Upper lobe of left lung (tissue), 6 donors: ENCODE data around the gene TLCD4. TPM values are rescaled to one million over a fixed set of nuclear protein-coding genes. Genes with fewer than 3 reads are reported as not detected.

Source experiments
- ATAC-seq, 2 donors: fragments of 200-7000 bp; cut with Tn5 transposase; one replicate each; pipeline ENCODE4 v1.9.1; 2022; ENCODE audit warnings: mild to moderate bottlenecking in 2 of 2, moderate library complexity in 2 of 2; ENCODE audit not compliant: low FRiP score in 2 of 2
- DNase-seq, 2 donors: peaks; one replicate each; pipeline ENCODE4 v3.0.0-alpha.2; 2019 to 2020
- H3K27ac ChIP-seq, 4 donors: fragments of 200-600 bp; sonication (generic); one replicate each; pipeline ENCODE4 v1.5.1; 2016 to 2019
- H3K27me3 ChIP-seq, 4 donors: fragments of 200-600 bp; sonication (generic); one replicate each; pipeline ENCODE4 v1.5.1; 2017 to 2019
- H3K36me3 ChIP-seq, 4 donors: fragments of 200-600 bp; sonication (generic); one replicate each; pipeline ENCODE4 v1.5.1; 2016 to 2019
- H3K4me1 ChIP-seq, 4 donors: fragments of 200-600 bp; sonication (generic); one replicate each; pipeline ENCODE4 v1.5.1; 2018 to 2019
- H3K4me3 ChIP-seq, 4 donors: fragments of 200-600 bp; sonication (generic); one replicate each; pipeline ENCODE4 v1.5.1; 2017 to 2019; ENCODE audit warnings: mild to moderate bottlenecking in 2 of 4, moderate library complexity in 1 of 4
- H3K9me3 ChIP-seq, 4 donors: fragments of 200-600 bp; sonication (generic); one replicate each; pipeline ENCODE4 v1.5.1; 2018 to 2019
- EP300 ChIP-seq, 4 donors: sonication (generic); formaldehyde crosslinking; IDR thresholded peaks; one replicate each; pipeline ENCODE4 v1.5.1; 2017; ENCODE audit warnings: antibody characterized with exemption in 4 of 4, control low read depth in 2 of 4
- POLR2A ChIP-seq, 4 donors: fragments of 450-650 bp; IDR thresholded peaks; one replicate each; pipeline ENCODE4 v1.5.1; 2016 to 2017; ENCODE audit warnings: antibody characterized with exemption in 4 of 4, mild to moderate bottlenecking in 2 of 4
- POLR2AphosphoS5 ChIP-seq, 2 donors: sonication (generic); formaldehyde crosslinking; IDR thresholded peaks; one replicate each; pipeline ENCODE4 v1.5.1; 2017; ENCODE audit warnings: antibody characterized with exemption in 2 of 2
- WGBS, 2 donors: methylation state at CpG; one replicate each; pipeline ENCODE4 v1.1.5; 2017 to 2018; 5-methylcytosine and 5-hydroxymethylcytosine counted together
- total RNA-seq, 6 donors: library from RNA; depleted of rRNA in 4 of 6; stranded (reverse); fragments of >200 nt in 4 of 6; gene quantifications; one replicate each; pipeline versions ENCODE4 v1.1.0 to v1.2.1, GENCODE V29; 2016 to 2021
- TF ChIP-seq, protein P1 (sequence below), 6 experiments: fragments of 450-650 bp in 4 of 6; fragments of 200-600 bp in 2 of 6; sonication (generic) in 2 of 6; IDR thresholded peaks; one replicate each; pipeline ENCODE4 v1.5.1; 2016 to 2019; ENCODE audit warnings: antibody characterized with exemption in 6 of 6
- donor health status: DM: no; HTN: no; CAD: no; lungs with moderate emphysema.
- donor health status: DM: no; HTN: yes; CAD: no; lungs with severe emphysema.

Gene TLCD4
- total RNA-seq, 6 donors from 2014 or later: 1.8 to 19.5 (median 8.2) TPM

DNA sequence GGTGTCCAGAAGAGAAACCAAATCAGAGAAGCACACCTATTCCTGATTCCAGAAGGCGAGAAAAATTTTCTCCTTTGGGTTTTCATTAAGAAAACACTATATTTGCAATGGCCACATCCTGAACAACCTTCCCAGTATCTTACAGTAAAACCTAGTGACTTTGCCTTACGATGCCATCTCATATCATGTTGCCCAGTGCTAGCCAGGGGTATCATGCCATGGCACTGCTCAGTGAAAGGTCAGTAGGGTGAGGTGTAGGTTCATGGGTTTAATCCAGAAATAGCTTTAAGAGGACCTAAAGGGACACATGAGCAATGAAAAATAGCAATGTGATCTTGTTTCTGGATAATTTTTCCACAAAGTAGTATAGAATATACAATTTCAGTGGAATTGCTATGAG is 7.2 kb downstream of the TLCD4 start:
- H3K27me3 ChIP-seq: no peaks in the 10 kb centered on the region
- DNase-seq: no peak
- TF ChIP-seq POLR2A (IDR thresholded peaks at IDR 0.05): no peak
- TF ChIP-seq POLR2AphosphoS5 (IDR thresholded peaks at IDR 0.05): no peak
- TF ChIP-seq EP300 (IDR thresholded peaks at IDR 0.05): no peak
- TF ChIP-seq, protein P1, sequence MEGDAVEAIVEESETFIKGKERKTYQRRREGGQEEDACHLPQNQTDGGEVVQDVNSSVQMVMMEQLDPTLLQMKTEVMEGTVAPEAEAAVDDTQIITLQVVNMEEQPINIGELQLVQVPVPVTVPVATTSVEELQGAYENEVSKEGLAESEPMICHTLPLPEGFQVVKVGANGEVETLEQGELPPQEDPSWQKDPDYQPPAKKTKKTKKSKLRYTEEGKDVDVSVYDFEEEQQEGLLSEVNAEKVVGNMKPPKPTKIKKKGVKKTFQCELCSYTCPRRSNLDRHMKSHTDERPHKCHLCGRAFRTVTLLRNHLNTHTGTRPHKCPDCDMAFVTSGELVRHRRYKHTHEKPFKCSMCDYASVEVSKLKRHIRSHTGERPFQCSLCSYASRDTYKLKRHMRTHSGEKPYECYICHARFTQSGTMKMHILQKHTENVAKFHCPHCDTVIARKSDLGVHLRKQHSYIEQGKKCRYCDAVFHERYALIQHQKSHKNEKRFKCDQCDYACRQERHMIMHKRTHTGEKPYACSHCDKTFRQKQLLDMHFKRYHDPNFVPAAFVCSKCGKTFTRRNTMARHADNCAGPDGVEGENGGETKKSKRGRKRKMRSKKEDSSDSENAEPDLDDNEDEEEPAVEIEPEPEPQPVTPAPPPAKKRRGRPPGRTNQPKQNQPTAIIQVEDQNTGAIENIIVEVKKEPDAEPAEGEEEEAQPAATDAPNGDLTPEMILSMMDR (IDR thresholded peaks at IDR 0.05): no peak
- no peaks in the 10 kb centered on the region for H3K36me3 ChIP-seq
- no peak overlapping the region for H3K4me3 ChIP-seq
- ATAC-seq: no peak
- 86 to 98% methylated on average over 2 of the region's 2 CpGs for WGBS, 2 donors
- H3K27ac ChIP-seq: no peak overlapping the region
- H3K9me3 ChIP-seq: no peaks in the 10 kb centered on the region
- no peaks in the 10 kb centered on the region for H3K4me1 ChIP-seq

DNA sequence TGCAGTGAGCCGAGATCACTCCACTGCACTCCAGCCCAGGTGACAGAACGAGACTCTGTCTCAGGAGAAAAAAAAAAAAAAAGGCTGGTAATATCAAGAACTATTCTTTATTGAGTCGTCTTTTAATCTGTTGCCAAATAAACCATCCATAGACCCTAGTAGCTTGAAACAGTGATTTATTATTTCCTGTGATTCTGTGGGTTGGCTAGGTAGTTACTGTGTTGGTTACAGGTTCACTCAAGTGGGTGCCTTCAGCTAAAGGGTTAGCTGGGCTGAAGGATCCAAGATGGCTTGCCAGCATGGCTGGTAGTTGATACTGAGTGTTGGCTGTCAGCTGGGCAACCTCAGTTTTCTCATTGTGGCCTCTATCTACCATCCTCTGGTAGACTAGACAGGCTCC is 9.2 kb downstream of the TLCD4 start:
- Histone ChIP-seq H3K27me3 (no peaks in the 10 kb centered on the region), H3K4me1 (no peaks in the 10 kb centered on the region), H3K36me3 (no peaks in the 10 kb centered on the region), H3K9me3 (no peaks in the 10 kb centered on the region), H3K4me3 (no peak overlapping the region), H3K27ac (no peak overlapping the region)
- ATAC-seq (no peak), DNase-seq (no peak)
- TF ChIP-seq POLR2A (IDR thresholded peaks at IDR 0.05): no peak
- 81 to 83% methylated on average over 3 of the region's 3 CpGs for WGBS, 2 donors

DNA sequence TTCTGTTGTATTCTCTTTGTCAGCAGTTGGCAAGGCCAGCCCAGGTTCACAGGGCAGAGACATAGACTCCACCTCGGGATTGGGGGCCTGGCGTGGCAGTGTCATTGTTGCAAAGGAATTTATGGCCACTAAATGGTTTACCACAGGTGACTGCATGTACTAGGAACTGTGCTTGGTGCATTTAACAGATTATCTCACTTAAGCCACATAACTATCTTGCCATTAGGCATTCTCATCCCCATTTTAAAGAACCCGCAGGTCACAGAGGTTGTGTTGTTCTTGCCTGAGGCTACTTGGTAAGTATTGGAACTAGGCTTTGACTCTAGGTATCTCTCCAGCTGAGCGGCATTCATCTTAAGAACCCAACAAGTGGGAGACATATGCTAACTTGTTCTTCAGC is 9.7 kb downstream of the TLCD4 start:
- H3K36me3 ChIP-seq: no peaks in the 10 kb centered on the region
- TF ChIP-seq, protein P1 (IDR thresholded peaks at IDR 0.05): no peak
- TF ChIP-seq POLR2AphosphoS5 (IDR thresholded peaks at IDR 0.05): no peak
- TF ChIP-seq POLR2A (IDR thresholded peaks at IDR 0.05): no peak
- no peak for TF ChIP-seq EP300 (IDR thresholded peaks at IDR 0.05)
- no peaks in the 10 kb centered on the region for H3K27me3 ChIP-seq
- no peaks in the 10 kb centered on the region for H3K4me1 ChIP-seq
- no peak overlapping the region for H3K27ac ChIP-seq
- H3K9me3 ChIP-seq: no peaks in the 10 kb centered on the region
- ATAC-seq: no peak
- no peak overlapping the region for H3K4me3 ChIP-seq
- 85 to 93% methylated on average over 2 to 4 of the region's 4 CpGs for WGBS, 2 donors
- no peak for DNase-seq

DNA sequence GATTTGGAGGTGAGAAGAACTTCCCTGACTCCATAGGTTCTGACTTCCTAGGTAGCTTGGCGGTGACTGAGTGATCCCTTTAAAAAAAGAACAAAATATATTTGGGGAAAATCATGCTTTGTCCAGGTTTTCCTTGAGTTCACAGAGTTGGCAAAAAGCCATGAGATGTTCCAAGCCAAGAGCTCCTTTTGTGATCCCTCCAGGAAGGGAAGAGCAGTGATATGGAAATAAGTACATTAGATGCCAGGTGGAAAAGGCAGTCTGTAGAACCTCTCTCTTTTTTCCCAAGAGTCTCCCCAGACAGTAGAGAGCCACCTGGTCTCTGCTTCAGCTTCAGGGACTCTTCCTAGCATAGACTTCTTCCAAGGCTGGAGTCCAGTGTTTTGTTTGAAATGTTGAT is 10.2 kb downstream of the TLCD4 start:
- Histone ChIP-seq H3K27ac (no peak overlapping the region), H3K4me3 (no peak overlapping the region), H3K4me1 (no peaks in the 10 kb centered on the region), H3K27me3 (no peaks in the 10 kb centered on the region), H3K36me3 (no peaks in the 10 kb centered on the region), H3K9me3 (no peaks in the 10 kb centered on the region)
- ATAC-seq (no peak), DNase-seq (no peak)
- TF ChIP-seq, protein P1 (IDR thresholded peaks at IDR 0.05): no peak
- TF ChIP-seq POLR2AphosphoS5 (IDR thresholded peaks at IDR 0.05): no peak
- TF ChIP-seq EP300 (IDR thresholded peaks at IDR 0.05): no peak
- TF ChIP-seq POLR2A (IDR thresholded peaks at IDR 0.05): no peak
- WGBS, 2 donors: 93 to 95% methylated on average over 1 of the region's 1 CpG

DNA sequence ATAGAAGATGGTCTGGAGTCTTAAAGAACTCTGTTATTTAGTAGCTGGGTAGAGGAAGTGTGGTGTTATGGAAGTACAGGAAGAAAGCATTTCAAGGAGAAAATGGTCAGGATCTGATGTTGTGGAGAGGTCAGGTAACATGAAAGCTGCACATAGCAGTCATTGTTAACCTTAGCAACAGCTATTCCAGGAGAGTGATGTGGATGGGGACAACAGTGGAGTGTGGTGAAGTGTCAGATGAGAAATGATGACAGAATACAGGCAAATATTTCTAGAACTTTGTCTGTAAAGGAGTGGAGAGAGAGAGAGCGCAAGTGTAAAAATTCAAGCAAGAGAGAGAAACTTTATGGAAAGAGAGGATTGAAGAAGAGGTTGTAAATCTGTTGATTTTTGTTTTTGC is 15.6 kb downstream of the TLCD4 start:
- 92 to 97% methylated on average over 1 of the region's 1 CpG for WGBS, 2 donors
- H3K4me3 ChIP-seq: no peak overlapping the region
- no peak for ATAC-seq
- TF ChIP-seq POLR2A (IDR thresholded peaks at IDR 0.05) (no peak), POLR2AphosphoS5 (IDR thresholded peaks at IDR 0.05) (no peak), EP300 (IDR thresholded peaks at IDR 0.05) (no peak)
- TF ChIP-seq, protein P1 (IDR thresholded peaks at IDR 0.05): no peak
- H3K36me3 ChIP-seq: no peaks in the 10 kb centered on the region
- H3K27ac ChIP-seq: no peak overlapping the region
- H3K9me3 ChIP-seq: no peaks in the 10 kb centered on the region
- no peaks in the 10 kb centered on the region for H3K4me1 ChIP-seq
- H3K27me3 ChIP-seq: no peaks in the 10 kb centered on the region
- no peak for DNase-seq
